Adrenal gland (tissue), 5 donors: Measurements from ENCODE around the gene FAM227B.

ENCODE experiments used
- CTCF ChIP-seq, 6 experiments: fragments of 450-650 bp in 4 of 6; fragments of 200-600 bp in 2 of 6; sonication (generic) in 1 of 6; IDR thresholded peaks; 1 replicate in 5 of 6; 2 replicates in 1 of 6; pipeline versions ENCODE4 v1.5.1 to v1.8.0; 2016 to 2021; ENCODE audit warnings: antibody characterized with exemption in 6 of 6, mild to moderate bottlenecking in 2 of 6, moderate library complexity in 1 of 6
- POLR2A ChIP-seq, 2 donors: fragments of 450-650 bp; IDR thresholded peaks; one replicate each; pipeline ENCODE4 v1.6.1; 2017; ENCODE audit warnings: antibody characterized with exemption in 2 of 2, mild to moderate bottlenecking in 2 of 2, moderate library complexity in 1 of 2
- donor health status: DM: no; HTN: no; CAD: no.

DNA sequence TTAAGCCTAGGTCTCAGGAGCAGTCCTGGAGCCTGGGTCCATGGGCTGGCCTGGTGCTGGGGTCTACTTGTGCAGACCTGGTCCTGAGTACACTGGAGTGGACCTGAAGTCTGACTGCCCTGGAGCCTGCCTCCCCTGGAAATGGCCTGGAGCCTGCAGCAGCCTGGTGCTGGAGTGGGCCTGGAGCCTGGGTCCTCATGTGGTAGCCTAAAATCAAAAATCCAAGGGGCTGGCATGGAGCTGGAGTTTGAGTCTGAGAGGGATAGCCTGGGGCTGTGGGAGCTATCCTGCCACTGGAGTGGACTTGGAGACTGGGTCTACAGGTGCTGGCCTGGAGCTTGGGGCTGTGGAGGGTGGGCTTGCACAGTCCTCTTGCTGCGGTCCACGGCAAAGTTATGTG, 15.0 kb downstream of the FAM227B start:
- TF ChIP-seq POLR2A (IDR thresholded peaks at IDR 0.05) (no peak), CTCF (IDR thresholded peaks at IDR 0.05) (no peak)
